Brain pericyte (primary cell): ENCODE data around the gene IDH2.

Experiments
- DNase-seq: peaks from one replicate; pipeline ENCODE4 v3.0.0-alpha.2; 2012; ENCODE audit warnings: low read depth, low spot score

Gene IDH2

DNA sequence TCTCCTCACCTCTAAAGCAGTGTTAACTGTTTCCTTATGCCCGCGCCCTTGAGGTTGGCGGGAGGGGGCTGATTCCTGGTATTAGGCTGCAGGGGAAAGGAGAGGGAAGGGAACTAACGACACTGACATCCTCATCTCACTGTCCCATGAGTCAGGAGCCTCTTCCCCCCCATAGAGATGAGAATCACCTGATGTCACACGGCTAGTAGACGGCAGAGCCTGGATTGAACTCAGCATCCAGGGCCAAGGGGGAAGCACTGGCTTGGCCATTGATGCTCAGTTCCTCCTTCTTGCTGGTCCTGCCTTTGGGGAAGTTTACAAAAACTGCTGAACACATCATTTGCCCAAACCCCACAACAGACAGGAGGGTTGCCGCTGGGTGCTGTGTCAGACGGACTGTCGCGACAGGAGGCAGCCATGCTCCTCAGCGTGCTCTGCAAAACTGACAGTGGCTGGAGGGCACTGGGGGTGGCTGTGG is 38.5 kb downstream of the IDH2 start:
- no peak for DNase-seq

DNA sequence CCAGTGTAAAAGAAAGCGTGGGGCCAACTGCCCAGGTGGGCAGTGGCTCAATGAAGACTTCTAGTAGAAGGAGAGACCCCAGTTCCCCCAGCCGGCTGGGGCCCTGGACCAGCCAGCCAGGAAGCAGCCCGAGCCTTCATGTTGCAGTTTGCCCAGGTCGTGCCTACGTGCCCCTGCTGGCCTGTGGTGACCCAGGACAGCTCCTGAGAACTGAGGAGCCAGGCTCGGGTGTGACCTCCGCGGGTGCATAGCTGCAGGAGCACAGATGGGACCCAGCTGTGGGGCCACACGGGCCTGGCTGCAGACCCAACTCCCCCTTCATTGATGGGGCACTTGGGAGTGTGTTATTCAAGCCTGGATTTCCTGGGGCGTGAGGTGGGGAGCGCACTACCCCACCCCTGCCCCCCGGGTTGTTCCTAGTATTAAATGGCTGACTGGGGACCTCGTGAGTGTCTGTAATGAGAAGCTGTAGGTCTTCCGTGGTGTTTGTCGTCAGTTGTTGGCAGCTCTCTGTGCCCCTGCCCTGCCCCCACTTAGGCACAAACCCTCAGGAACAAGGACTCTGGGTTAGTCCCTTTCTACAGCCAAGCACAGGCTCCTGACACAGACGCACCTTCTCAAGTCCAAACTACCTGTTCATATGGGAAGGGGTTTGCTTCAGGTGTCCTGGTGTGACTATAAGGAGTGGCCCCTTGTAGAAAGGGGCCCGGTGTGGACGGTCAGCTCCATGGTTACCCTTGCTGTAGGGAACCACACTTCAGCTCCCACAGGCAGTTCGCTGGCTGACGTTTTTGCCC is 39.1 kb downstream of the IDH2 start:
- DNase-seq: no peak

DNA sequence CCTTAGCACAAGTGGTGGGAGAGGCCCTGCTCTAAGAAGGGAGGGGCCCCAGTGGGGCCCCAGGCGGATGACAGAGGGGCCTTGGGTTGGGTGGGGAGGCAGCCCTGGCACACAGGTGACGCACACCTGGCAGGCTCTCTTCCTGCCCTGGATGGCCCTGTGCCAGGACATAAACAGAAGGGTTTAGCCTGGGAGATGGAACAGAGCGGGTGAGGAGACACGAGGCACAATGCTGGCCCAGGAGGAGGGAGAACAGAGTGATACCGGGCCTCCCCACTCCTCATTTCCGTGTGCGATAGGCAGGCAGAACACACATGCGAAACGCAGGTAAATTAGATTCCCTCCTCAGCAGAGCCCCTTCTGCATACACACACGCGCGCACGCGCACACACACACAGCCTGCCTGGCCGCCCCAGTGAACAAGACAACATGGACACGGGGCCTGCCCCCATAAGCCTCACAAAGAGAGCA is 39.8 kb downstream of the IDH2 start:
- DNase-seq: no peak

DNA sequence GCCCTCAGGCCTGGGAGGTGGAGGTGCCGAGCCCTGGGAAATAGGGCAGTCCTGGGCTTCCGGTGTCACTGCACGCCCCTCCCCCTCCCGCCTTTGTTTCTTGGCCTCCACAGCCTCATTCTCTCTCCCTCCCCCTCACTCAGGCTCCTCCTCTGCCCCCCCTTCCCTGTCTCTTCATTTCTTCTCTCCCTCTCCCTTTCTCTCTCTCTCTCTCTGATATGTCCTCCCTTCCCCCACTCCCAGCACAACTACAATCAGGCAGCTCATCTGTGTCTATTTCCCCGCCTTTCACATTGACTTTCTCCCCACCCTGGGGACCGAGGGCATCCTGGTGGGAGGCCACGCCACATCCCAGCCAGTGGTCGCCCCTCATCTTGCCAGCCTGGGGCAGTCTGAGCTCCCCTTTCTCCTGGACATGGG is 40.2 kb downstream of the IDH2 start:
- DNase-seq: no peak

DNA sequence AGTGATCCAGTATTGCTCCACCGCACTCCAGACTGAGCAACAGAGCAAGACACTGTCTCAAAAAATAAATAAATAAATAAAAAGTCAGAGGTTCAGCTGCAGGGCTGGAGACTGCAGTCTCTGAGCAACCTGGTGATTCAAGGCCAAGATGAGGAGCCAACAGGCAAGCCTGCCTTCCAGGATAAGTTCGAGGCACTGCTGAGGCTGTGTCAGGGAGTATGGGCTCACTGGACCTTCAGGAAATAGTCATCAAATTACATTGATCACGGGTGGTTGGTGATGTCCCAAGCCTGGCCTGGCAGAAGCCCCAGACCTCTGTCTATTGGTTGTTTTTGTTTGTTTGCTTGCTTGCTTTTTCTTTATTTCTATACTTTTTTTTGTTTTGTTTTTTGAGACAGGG is 41.5 kb downstream of the IDH2 start:
- no peak for DNase-seq

DNA sequence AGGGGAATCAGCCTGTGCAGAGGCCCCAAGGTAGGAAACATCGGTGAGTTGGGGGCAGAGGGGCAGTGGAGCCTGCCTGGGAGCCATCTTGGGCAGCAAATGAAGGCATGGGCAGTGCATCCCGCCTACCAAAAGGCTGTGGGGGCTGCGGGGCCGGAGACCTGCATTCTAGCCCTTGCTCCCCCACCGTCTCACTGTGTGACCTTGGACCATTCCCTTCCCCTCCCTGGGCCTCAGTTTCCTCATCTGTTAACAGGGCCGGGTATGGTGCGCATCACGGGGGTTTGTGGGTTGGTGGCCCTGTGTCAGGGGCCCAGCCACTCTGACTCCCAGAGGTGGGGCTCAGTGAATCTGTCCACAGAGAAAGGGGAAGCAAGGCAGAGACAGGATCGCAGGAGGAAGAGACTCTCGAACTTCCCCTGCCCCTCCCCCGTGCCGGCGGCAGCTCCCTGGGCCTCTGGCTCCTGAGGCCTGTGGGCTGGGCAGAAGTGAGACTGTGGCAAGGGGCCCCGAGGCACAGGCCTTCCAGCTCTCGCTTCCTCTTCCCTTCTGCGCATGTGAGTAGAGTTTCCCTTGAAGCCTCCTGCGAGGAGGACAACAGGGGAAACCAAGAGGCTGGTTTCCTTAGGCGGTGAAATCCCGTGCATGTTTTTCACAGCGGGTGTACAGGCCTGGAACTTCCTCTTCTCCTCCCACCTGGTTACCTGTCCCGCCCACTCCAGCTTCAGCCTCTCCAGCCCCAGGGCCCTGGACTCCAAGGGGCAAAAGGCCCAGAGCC is 42.9 kb downstream of the IDH2 start:
- no peak for DNase-seq

DNA sequence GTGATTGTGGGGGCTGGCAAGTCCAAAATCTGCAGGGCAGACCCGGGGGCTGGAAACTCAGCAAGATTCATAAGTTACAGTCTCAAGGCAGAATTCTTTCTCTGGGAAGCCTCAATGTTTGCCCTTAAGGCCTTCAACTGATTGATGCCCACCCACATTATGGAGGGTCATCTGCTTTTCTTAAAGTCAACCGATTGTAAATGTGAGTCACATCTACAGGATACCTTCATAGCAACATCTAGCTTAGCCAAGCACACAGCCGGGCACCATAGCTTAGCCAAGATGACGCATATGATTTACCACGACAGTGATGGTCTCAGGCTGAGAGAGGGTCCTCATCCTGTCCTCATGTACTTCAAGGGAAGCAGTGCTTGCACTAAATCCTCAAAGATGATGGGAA is 43.5 kb downstream of the IDH2 start:
- DNase-seq: no peak

DNA sequence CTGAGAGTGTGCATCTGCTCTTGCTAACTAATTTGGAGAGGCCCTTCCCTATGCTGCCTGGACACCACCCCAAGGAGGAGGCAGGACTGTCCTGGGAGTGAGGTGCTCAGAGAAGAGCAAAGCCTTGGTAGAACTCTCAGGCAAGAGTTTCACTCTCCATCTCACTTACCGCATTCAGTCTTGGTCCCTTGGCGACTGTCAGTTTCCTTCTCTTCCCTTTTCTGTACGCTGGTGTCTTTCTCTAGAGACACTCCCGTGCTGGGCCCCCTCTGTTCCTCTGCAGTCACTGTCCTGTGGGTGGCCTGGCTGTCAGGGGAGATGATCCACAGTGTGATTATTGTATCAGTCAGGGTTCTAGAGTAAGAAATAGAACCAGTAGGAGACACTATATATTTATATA is 44.0 kb downstream of the IDH2 start:
- DNase-seq: no peak

DNA sequence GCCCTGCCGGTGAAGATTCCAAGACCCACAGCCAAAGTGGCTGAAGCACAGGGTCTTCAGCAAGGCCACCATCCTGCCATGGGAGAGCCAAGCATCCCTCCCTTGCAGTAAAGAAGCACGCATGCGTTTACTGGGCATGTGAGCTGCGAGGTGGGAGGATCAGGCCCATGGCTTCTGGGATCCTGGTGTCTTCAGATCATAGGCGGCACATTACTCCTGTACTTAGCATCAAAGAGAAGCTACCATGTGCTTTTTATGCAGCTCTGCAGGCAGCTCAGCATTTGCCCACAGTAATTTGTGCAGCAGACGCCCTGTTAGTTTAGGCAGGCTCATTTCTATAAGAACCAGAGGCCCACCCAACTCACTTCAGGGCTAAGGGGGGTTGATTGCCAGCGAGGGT is 45.7 kb downstream of the IDH2 start:
- DNase-seq: no peak

DNA sequence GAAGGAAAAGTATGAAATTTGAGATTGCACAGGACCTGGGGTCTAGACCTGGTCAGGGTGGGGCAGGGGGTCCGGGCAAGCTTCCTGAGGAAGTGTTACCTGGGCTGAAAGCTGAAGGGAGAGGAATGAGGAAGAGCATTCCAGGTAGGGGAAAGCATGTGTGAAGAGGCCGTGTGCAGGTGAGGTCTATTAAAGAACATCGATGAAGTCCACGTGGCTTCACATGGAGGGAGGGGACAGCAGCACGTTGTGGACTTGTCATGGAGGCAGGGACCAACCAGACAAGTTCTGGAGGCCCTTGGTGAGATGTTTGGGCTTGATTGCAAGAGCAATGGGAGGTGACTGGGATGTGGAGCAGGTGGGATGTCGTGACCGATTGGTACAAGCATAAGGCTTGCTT is 47.1 kb downstream of the IDH2 start:
- no peak for DNase-seq

DNA sequence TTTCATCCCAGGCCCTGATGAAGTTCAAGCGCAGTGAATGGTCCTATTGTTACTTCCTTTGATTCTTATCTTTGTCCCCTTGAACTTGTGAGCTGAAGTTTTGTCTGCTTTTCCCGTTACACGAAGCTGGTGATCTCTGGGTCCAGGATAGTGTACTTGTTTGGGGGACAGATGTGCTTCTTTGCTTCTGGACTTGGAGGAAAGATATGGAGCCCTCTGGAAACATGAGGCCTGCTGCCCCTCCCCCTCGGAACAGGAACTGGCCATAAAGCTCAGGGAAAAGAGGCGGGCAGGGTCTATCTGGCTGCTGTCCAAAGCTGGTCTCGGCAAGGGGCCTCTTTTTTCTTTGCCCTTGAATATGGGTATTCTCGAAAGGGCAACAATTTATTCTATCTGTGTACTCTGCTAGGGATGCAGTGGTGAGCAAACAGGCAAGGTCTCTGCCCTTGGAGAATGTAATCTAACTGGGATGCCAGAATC is 47.6 kb downstream of the IDH2 start:
- no peak for DNase-seq

DNA sequence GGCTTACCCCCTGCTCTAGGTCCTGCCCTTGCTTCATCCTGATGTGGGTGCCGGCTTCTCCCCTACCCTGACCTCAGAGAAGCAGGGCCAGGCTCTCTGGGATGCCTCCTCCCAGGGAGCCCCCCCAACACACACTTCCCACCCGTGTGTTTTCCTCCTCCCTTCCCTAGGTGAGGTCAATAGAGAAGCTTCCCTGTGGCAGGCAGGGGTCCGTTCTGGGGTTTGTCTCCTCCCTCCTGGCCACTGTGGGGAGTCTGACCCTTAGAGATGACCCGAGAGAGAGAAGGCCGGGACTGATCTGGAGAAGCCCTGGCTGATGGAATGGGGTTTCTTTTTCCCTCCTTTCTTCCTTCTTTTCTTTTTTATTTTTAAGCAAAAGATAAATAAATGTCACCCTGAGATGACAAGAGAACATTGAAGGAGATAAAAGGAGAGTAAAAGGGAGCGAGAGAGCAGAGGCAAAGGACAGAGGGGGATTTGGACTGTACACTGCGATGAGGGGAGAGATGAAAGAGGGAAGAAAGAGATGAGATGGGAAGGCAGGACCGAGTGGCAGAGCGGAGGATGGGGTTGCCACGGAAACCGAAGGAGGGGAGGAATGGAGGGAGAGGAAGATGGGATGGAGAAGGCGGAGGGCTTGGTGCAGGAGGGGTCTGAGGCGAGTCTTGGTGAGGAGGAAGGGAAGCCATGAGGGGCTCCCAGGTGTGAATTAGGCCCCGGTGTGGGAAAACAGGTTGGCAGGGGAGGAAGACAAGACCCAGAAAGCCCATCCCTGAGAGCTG is 48.4 kb downstream of the IDH2 start:
- DNase-seq: no peak

DNA sequence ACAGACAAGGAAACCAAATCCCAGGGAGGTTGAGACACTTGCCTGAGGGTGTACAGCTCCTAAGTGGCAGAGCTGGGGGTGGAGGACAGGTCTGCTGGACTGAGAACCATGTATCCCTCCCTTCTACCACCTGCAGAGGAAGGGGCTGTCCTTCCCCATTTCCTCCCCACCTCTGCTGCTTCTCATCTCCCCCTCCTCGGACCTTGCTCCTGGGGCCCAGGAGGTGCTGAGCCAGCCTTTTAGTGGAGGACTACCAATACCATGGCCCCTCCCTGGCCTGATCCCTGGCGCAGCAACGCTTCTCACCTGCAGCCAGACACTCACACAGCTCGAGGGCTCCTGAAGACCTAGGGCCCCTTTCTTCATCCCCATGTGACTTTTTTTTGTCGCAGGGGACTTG is 50.4 kb downstream of the IDH2 start:
- no peak for DNase-seq

DNA sequence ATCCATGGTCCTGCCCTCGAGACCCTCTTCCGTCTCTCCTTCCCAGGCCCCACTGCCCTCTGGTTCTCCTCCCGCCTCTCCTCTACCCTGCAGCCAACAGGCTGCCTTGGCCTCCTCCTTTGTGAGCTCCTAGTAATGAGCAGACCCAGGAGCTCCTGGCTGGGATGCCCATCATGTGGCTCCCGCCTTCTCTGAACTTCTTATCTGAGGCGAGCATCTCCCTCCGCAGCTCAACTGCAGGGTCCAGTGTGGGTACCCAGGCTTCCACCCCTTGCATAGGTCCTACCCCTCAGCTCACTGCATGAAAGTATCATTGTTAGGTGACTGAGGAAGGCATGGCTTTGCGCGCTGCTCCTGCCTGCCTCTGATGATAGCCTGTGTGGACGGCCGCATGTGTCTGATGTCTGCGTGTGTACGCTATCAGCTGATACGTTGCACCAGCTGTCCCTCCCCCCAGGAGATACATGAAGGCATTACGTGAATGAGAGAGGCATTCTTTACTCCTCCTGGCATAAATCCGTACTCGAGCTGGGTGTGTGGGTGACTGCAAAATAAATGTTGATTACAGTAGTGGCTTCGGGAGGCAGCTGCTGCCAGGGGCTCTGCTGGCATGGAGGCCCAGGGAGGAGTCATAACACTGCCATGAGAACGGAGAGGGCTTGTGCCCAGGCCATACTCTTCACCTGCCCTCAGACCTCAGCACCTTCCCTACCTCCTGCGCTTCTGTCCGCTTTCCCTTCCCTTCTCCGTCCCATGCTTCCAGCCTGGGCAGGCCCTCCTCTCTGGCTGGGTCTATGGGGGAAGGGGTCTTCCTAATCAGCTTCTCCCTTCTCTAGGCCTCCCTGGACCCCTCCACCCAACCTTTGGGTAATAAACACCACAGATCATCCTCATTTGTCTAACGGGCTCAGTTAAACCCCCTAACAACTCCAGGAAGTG is 52.3 kb downstream of the IDH2 start:
- DNase-seq: no peak

DNA sequence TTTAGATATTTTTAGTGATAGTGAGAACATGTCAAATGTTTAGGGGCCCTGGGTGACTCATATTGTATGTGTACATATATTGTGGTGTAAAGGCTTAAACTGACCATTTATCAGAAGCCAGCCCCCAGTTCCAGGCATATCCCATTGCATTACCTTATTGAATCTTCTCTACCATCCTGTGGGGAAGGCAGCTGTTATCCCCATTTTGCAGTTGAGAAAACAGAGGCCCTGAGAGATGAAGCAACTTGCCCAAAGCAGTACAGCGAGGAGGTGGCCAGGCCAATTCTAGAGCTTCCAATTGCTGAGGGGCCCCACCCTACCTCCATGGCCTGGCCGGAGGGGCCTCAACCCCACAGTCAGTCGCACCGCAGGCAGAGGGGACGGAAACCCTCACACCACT is 53.2 kb downstream of the IDH2 start:
- no peak for DNase-seq

DNA sequence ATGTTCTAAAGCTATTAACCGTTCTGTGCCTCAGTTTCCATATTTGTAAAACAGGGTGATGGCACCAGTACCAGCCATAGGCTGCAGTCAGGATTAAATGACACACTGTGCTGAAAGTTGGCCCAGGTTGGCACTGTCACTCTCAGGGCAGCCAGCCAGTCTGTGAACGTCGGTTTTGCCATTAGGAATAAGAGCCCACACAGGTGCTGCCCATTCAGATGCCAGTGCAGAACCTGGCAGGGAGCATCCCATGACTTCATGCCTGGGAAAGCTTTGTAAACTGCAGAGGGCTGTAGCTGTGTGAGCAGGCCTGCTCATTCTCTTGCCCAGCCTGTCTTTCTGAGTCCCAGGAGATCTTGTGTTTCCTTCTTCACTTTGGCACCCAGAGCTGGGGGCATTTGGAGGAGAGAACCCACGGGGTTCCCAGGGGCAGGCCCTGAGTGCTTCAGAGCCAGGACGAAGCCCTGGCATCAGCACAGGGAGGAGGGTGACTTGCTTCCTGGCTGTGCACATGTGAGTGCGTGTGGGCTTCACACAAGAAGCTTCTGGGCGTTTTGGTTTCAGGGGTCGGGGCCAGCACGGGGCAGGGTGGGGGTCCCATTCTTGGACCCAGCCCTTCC is 54.2 kb downstream of the IDH2 start:
- no peak for DNase-seq

DNA sequence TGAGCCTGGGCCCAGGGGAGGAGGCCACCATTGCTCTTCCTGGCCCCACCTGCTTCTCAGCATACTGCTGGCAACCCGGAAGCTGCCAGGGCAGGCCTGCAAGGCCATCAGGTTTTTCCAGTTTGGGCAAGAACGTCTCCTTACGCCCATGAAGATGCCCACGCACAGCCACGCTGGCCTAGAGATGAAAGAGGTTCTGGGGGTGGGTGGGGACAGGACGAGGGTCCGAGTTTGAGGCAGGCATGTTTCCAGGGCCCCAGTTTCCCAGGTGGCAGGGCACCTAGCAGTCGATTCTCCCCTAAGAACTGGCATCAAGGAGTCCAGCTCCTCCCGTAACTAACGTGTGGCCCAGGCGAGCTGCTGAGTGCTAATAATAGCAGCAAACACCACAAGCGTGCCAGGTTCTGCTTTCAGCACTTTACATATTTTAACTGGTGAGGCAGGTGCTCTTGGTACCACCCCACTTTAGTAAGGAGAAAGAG is 55.3 kb downstream of the IDH2 start:
- no peak for DNase-seq

DNA sequence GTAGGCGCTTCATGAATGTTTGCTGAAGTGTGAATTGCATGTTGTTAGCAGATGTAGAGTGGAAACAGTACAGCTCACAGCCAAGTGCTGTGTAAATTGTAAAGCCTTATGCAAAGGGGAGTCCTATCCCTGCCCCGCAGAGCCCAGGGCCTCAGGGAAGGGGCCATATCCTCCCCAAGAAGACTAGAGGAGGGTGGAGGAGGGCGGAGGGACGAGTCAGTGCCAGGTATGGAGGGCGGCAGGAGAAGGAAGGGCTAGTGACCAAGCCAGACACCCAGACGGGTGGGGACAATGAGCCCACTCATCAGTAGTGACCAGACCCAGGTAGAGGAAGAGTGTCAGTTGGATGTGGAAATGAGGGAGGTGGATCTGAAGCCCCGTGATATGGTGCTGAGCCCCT is 56.0 kb downstream of the IDH2 start:
- DNase-seq: no peak

DNA sequence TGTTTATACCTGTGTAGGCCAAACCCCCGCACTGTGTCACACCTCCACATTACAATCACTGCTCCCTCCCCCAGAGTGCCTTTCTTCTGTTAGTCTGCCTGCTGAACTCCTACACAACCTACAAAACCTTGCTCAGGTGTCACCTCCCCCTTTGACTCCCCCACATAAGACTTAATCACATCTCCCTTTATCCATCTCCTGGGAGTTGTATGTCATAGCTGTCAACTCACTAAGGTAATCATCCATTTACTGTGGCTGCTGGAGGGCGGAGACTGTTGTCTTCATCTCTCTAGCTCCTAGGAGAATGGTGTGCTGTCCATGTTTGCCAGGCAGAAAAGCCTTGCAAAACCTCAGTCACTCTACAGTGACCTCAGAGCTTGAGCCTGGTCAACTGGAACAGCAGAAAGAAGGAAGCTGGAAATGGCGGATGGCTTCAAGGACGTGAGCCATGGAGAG is 57.3 kb downstream of the IDH2 start:
- no peak for DNase-seq

DNA sequence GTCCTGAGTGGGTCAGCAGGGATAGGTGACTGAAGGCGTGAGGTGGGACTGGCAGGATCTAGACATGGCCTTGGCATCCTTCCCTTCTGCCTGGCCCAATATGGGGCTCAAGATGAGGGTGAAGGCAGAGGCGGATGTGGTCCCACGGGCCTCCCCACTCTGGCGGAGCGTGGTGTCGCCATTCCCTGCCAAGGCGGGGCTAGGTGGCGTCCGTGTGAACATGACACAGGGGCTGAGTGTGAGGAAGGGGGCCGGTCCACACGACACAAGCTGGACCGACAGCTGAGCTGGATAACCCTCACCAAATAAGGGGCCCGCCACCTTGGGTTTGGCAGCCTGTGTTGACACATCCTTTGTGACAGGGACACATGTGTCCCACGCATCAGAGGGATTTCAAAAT is 58.1 kb downstream of the IDH2 start:
- DNase-seq: no peak
